HepG2 (cell line): ENCODE results near the gene RNFT2. TPM values are rescaled to one million over a fixed set of nuclear protein-coding genes. Genes with fewer than 3 reads are reported as not detected.

Experiments used
- ATAC-seq: fragments of 200-7000 bp; cut with Tn5 transposase; 3 replicates; pipeline ENCODE4 v1.9.1; 2020; ENCODE audit warnings: mild to moderate bottlenecking, moderate library complexity
- BruUV-seq: library from RNA; stranded (reverse); fragments of 400-500 nt; replicated peaks from 2 replicates; lab custom pipeline; 2021; lab: Mats Ljungman, UMichigan
- CTCF ChIA-PET: fragments of 300-600 bp; formaldehyde crosslinking; extraction: SDS; loops from one replicate; lab custom pipeline; 2021; ENCODE audit warnings: low total read pairs, inconsistent platforms, low intra/inter-chr PET ratio; lab: Yijun Ruan, JAX
- POLR2A ChIA-PET: fragments of 350-600 bp; sonication (Branson Sonifier 250); formaldehyde crosslinking; loops from one replicate; lab custom pipeline; 2020; ENCODE audit warnings: antibody characterized with exemption, inconsistent platforms; lab: Yijun Ruan, JAX
- DNase-seq: peaks from one replicate; pipeline ENCODE4 v3.0.0-alpha.2; 2015; ENCODE audit warnings: low spot score
- FAIRE-seq: peaks from 3 replicates; lab custom pipeline; 2011; peaks lifted over from hg19 to GRCh38; lab: Jason Lieb, UNC
- H2AFZ ChIP-seq: one replicate; pipeline ENCODE4 v1.6.1; 2011; ENCODE audit warnings: low read length, inconsistent platforms
- H3K27ac ChIP-seq: fragments of 300-600 bp; 3 replicates; pipeline ENCODE4 v1.8.0; 2011; ENCODE audit warnings: mixed run types, mild to moderate bottlenecking, mixed read lengths, low read length, inconsistent platforms; ENCODE audit not compliant: insufficient read depth; ENCODE audit errors: extremely low read length
- H3K27me3 ChIP-seq, 2 experiments: fragments of 200-600 bp in 1 of 2; 2 replicates in 1 of 2; 3 replicates in 1 of 2; pipeline versions ENCODE4 v1.6.0 to v1.8.0; 2011; ENCODE audit warnings: low read length in 2 of 2, mild to moderate bottlenecking in 2 of 2, moderate library complexity in 2 of 2, inconsistent platforms in 1 of 2; ENCODE audit not compliant: insufficient read depth in 2 of 2, control insufficient read depth in 1 of 2
- H3K36me3 ChIP-seq, 2 experiments: fragments of 200-600 bp in 1 of 2; replicated peaks in 1 of 2; 2 replicates in 1 of 2; 3 replicates in 1 of 2; pipeline versions ENCODE4 v1.5.1 to v1.8.0; 2011; ENCODE audit warnings: low read length in 2 of 2, inconsistent platforms in 1 of 2; ENCODE audit not compliant: insufficient read depth in 2 of 2, control insufficient read depth in 1 of 2
- H3K4me1 ChIP-seq: 2 replicates; pipeline ENCODE4 v1.5.1; 2012; ENCODE audit warnings: low read length, inconsistent platforms; ENCODE audit not compliant: insufficient read depth
- H3K4me2 ChIP-seq: 2 replicates; pipeline ENCODE4 v1.6.0; 2011; ENCODE audit warnings: low read depth, low read length, inconsistent platforms
- H3K4me3 ChIP-seq, 3 experiments: fragments of 200-600 bp in 1 of 3; sonication (generic), shearing (Covaris generic) in 1 of 3; replicated peaks in 1 of 3; 2 replicates each; pipeline ENCODE4 v1.5.1; 2011 to 2016; ENCODE audit warnings: low read length in 3 of 3, inconsistent platforms in 2 of 3, low read depth in 2 of 3, mild to moderate bottlenecking in 2 of 3, control low read depth in 1 of 3, mixed read lengths in 1 of 3; ENCODE audit not compliant: insufficient read depth in 1 of 3
- H3K79me2 ChIP-seq: one replicate; pipeline ENCODE4 v1.6.1; 2011; ENCODE audit warnings: low read length, inconsistent platforms; ENCODE audit not compliant: insufficient read depth
- H3K9ac ChIP-seq: 2 replicates; pipeline ENCODE4 v1.6.0; 2011; ENCODE audit warnings: mild to moderate bottlenecking, low read depth, low read length, inconsistent platforms; ENCODE audit not compliant: insufficient read depth
- H3K9me3 ChIP-seq: 2 replicates; pipeline ENCODE4 v1.5.1; 2012; ENCODE audit warnings: mild to moderate bottlenecking, low read length
- H4K20me1 ChIP-seq: 2 replicates; pipeline ENCODE4 v1.6.0; 2011; ENCODE audit warnings: inconsistent platforms, mild to moderate bottlenecking, low read length, moderate library complexity; ENCODE audit not compliant: insufficient read depth
- CTCF ChIP-seq: sonication (generic); formaldehyde crosslinking; IDR thresholded peaks from 2 replicates; pipeline ENCODE4 v1.5.0; 2020; ENCODE audit warnings: mild to moderate bottlenecking, missing genetic modification reagents, moderate library complexity
- GTF2F1 ChIP-seq: fragments of 150-350 bp; IDR thresholded peaks from 2 replicates; pipeline ENCODE4 v1.6.1; 2014; ENCODE audit warnings: low read length
- HINFP ChIP-seq: sonication (generic); formaldehyde crosslinking; IDR thresholded peaks from 2 replicates; pipeline ENCODE4 v1.4.0; 2020; ENCODE audit warnings: low read depth, mild to moderate bottlenecking, missing genetic modification reagents
- STAG1 ChIP-seq: sonication (generic); formaldehyde crosslinking; IDR thresholded peaks from 2 replicates; pipeline ENCODE4 v1.4.0; 2020; ENCODE audit warnings: missing genetic modification reagents
- TP53 ChIP-seq: sonication (generic); formaldehyde crosslinking; conservative IDR thresholded peaks from 2 replicates; pipeline ENCODE4 v1.4.0; 2020; ENCODE audit warnings: missing genetic modification reagents
- TRIM24 ChIP-seq: sonication (generic); formaldehyde crosslinking; IDR thresholded peaks from 2 replicates; pipeline ENCODE4 v1.8.0; 2022; ENCODE audit warnings: mild to moderate bottlenecking, missing genetic modification reagents
- ZMYM2 ChIP-seq: sonication (generic); formaldehyde crosslinking; IDR thresholded peaks from 2 replicates; pipeline ENCODE4 v1.8.0; 2022; ENCODE audit warnings: mild to moderate bottlenecking, missing genetic modification reagents
- ZZZ3 ChIP-seq: sonication (generic); formaldehyde crosslinking; IDR thresholded peaks from 2 replicates; pipeline ENCODE4 v1.4.0; 2020; ENCODE audit warnings: missing genetic modification reagents, mild to moderate bottlenecking, borderline replicate concordance
- WGBS: methylation state at CpG from one replicate; pipeline ENCODE4 v1.1.6; 2017; ENCODE audit warnings: low lambda C conversion rate; 5-methylcytosine and 5-hydroxymethylcytosine counted together
- in situ Hi-C: cut with HindIII; loops from 2 replicates; pipeline ENCODE4 v1.10.0; 2017; ENCODE audit warnings: low pct_unique_long_range_greater_than_20kb; ENCODE audit not compliant: extremely low pct_ligation_motif_present
- intact Hi-C: fragments of 100-400 bp; cut with micrococcal nuclease; formaldehyde crosslinking; loops from one replicate; pipeline ENCODE4 v1.10.0; 2022; ENCODE audit not compliant: unreplicated experiment
- polyA plus RNA-seq, 8 experiments: library from polyadenylated mRNA; depleted of rRNA in 3 of 8; stranded (reverse) in 7 of 8; unstranded in 1 of 8; fragments of >200 nt; fragmentation: Illumina TruSeq in 4 of 8; extraction: Trizol in 4 of 8; gene quantifications; 2 replicates each; pipeline versions ENCODE4 v1.2.1 to v1.2.3, GENCODE V29; 2011 to 2016; ENCODE audit warnings: low read depth in 4 of 8, missing spikeins in 1 of 8, mixed read lengths in 1 of 8; ENCODE audit not compliant: insufficient read depth in 1 of 8
- total RNA-seq, 5 experiments: library from RNA; depleted of rRNA; stranded (reverse); fragments of >200 nt; fragmentation: Illumina TruSeq; extraction: Trizol; gene quantifications; 2 replicates each; pipeline ENCODE4 v1.2.3, GENCODE V29; 2016; ENCODE audit warnings: low read depth in 1 of 5

RNFT2 gene
- total and polyA plus RNA-seq, 2 of the 13 experiments (the other 11 are each of a cell fraction or from before 2014, with no cell fraction given), result 3.3 to 8.3 TPM

- TF ChIP-seq GTF2F1, result no peak
- TF ChIP-seq TP53, result no peak
- no peak for TF ChIP-seq ZZZ3 (CRISPR knock-in tag)
- no peak for TF ChIP-seq HINFP (CRISPR knock-in tag)
- no peak for TF ChIP-seq ZMYM2 (CRISPR knock-in tag)
- no peak for TF ChIP-seq TRIM24 (CRISPR knock-in tag)
- TF ChIP-seq CTCF (CRISPR knock-in tag), result peak; percentile 49
- TF ChIP-seq STAG1 (CRISPR knock-in tag), result peak; percentile 55
- WGBS, result 15% methylated on average over 5 of the region's 6 CpGs
- ChIA-PET CTCF (no interaction called here), POLR2A (no interaction called here)
- Histone ChIP-seq H3K27ac (no peak overlapping the region), H3K27me3 (peaks cover 18 to 72% of the 10 kb centered on the region in 2 experiments), H3K9ac (no peak overlapping the region), H3K36me3 (no peaks in the 10 kb centered on the region), H2AFZ (no peak overlapping the region), H3K4me2 (no peak overlapping the region), H3K4me1 (peaks cover 30% of the 10 kb centered on the region), H3K9me3 (no peaks in the 10 kb centered on the region), H3K4me3 (no peak overlapping the region), H4K20me1 (no peaks in the 10 kb centered on the region), H3K79me2 (no peaks in the 10 kb centered on the region)
- FAIRE-seq, result no peak
- in situ Hi-C loops (loop anchor here (5.0 kb wide), 1 partner anchor 180 kb away; no protein-coding TSS in a partner anchor), intact Hi-C loops (loop anchor here (2.0 kb wide), 1 partner anchor 180 kb away; no protein-coding TSS in a partner anchor)
- no TSS peak for BruUV-seq
- 0 out of 3 replicates have a peak, but pooled peaks have one; percentile 11 for ATAC-seq
- no peak for DNase-seq
Observed at GRCh38 chr12:116882742-116883141, 144.6 kb downstream of the RNFT2 start.
